ENCODE measurements around the gene PRKAA1. TPM values are rescaled to one million over a fixed set of nuclear protein-coding genes. Genes with fewer than 3 reads are reported as not detected.
A peak's percentile ranks its signal among the peaks of the same experiment; 100 is the strongest.

Gene PRKAA1
- total RNA-seq, 4 donors from 2014 or later, result 79.3 to 262 (median 112) TPM

- H3K27ac ChIP-seq, result peak overlapping the region in 1 of 4 donors; percentile 74
- no peaks in the 10 kb centered on the region for H3K9me3 ChIP-seq
- H3K36me3 ChIP-seq, result no peaks in the 10 kb centered on the region
- no peaks in the 10 kb centered on the region for H3K4me1 ChIP-seq
- no peak for DNase-seq
- peak overlapping the region in 3 of 4 donors; percentile 7 to 36 (median 16) for H3K4me3 ChIP-seq
- 66 to 71% methylated on average over 2 of the region's 2 CpGs for WGBS, 2 donors (ENCODE audit: low coverage in 1 of 2)
- no peak for TF ChIP-seq POLR2A (IDR thresholded peaks at IDR 0.05)
- TF ChIP-seq CTCF (IDR thresholded peaks at IDR 0.05), result no peak
- TF ChIP-seq EP300 (IDR thresholded peaks at IDR 0.05; ENCODE audit: low read depth), result no peak
- no peak for TF ChIP-seq POLR2AphosphoS5 (IDR thresholded peaks at IDR 0.05)
- intact Hi-C loops (cut with DNase I; ENCODE audit: low total_unique reads), result no loop called here
- in situ Hi-C loops (cut with MboI; ENCODE audit: low pct_ligation_motif_present in 1 of 4, low pct_unique_long_range_greater_than_20kb in 1 of 4, low sequenced_read_pairs in 3 of 4), result no loop called here
- H3K27me3 ChIP-seq, result peaks cover 8% of the 10 kb centered on the region
Measured at GRCh38 chr5:40842351-40842750, 44.2 kb upstream of the PRKAA1 start.

- intact Hi-C loops (cut with DNase I; ENCODE audit: low total_unique reads) (no loop called here), in situ Hi-C loops (cut with MboI; ENCODE audit: low pct_ligation_motif_present in 1 of 4, low pct_unique_long_range_greater_than_20kb in 1 of 4, low sequenced_read_pairs in 3 of 4) (no loop called here)
- TF ChIP-seq EP300 (IDR thresholded peaks at IDR 0.05; ENCODE audit: low read depth) (no peak), POLR2A (IDR thresholded peaks at IDR 0.05) (no peak), POLR2AphosphoS5 (IDR thresholded peaks at IDR 0.05) (no peak), CTCF (IDR thresholded peaks at IDR 0.05) (no peak)
- H3K27me3 ChIP-seq, result peaks cover 8% of the 10 kb centered on the region
- no peak for DNase-seq
- H3K4me3 ChIP-seq, result peak within 1 kb of the TSS in 3 of 4 donors; percentile 7 to 36 (median 16)
- H3K27ac ChIP-seq, result peak within 1 kb of the TSS; percentile 58 to 74 (median 69)
- no peaks in the 10 kb centered on the region for H3K36me3 ChIP-seq
- no peaks in the 10 kb centered on the region for H3K9me3 ChIP-seq
- no peaks in the 10 kb centered on the region for H3K4me1 ChIP-seq
- 44% methylated on average over 9 of the region's 9 CpGs for WGBS, 2 donors (ENCODE audit: low coverage in 1 of 2)
Measured at GRCh38 chr5:40841068-40841805, 43.1 kb upstream of the PRKAA1 start, which contains the start of gene CARD6. Gene CARD6 (plus strand): TSS chr5:40841367. CDS start chr5:40841383, 16 bp downstream.

GRCh38 chr5:40838086-40838485, 39.9 kb upstream of the PRKAA1 start:
- intact Hi-C loops (cut with DNase I; ENCODE audit: low total_unique reads), result no loop called here

More at GRCh38 chr5:40838086-40838485, 39.9 kb upstream of the PRKAA1 start:
- H3K27ac ChIP-seq, result no peak overlapping the region
- TF ChIP-seq POLR2A (IDR thresholded peaks at IDR 0.05), result no peak
- no peak for TF ChIP-seq EP300 (IDR thresholded peaks at IDR 0.05; ENCODE audit: low read depth)
- TF ChIP-seq POLR2AphosphoS5 (IDR thresholded peaks at IDR 0.05), result no peak
- no peak for TF ChIP-seq CTCF (IDR thresholded peaks at IDR 0.05)
- in situ Hi-C loops (cut with MboI; ENCODE audit: low pct_ligation_motif_present in 1 of 4, low pct_unique_long_range_greater_than_20kb in 1 of 4, low sequenced_read_pairs in 3 of 4), result no loop called here
- DNase-seq, result no peak
- H3K9me3 ChIP-seq, result no peaks in the 10 kb centered on the region
- peaks cover 0 to 2% (median 0%) of the 10 kb centered on the region in 4 donors for H3K36me3 ChIP-seq
- 89 to 90% methylated on average over 2 to 6 of the region's 6 CpGs for WGBS, 2 donors (ENCODE audit: low coverage in 1 of 2)
- peaks cover 8% of the 10 kb centered on the region for H3K27me3 ChIP-seq
- no peak overlapping the region for H3K4me3 ChIP-seq
- peaks cover 10 to 18% (median 11%) of the 10 kb centered on the region in 4 donors for H3K4me1 ChIP-seq
